ENCODE results near the gene CRADD.
"Not testable (repeated sequence)": the region's sequence is repeated elsewhere in the genome, so short reads cannot be mapped to it uniquely, and the experiment has no call there.

The CRADD gene

DNA sequence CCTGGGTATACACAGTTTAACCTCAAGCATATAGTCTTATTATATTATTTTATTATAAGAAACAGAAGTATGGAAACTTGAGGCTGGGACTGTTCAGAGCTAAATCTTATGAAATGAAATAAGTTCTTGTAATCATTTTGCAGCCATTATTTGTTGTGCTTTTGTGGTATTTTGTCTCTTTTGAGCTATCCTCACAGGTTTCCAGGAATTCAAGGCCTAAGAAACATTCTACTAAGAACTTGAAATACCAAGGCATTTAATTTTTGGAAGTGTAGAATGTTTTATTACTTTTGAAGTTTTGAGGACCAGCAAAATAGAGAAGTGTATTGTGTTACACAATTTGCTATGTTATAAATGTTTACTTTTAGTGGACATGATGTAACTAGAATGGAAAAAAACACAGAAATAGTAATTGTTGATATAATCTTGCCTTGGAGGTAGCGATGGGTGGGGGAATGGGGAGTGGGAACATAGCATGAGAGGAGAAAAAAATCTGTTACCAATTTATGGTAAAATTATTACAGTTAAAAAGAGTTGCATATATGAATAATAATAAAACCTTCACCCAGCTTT is 81.7 kb downstream of the CRADD start:
- DNase-seq (ENCODE audit: low spot score) = no peak

DNA sequence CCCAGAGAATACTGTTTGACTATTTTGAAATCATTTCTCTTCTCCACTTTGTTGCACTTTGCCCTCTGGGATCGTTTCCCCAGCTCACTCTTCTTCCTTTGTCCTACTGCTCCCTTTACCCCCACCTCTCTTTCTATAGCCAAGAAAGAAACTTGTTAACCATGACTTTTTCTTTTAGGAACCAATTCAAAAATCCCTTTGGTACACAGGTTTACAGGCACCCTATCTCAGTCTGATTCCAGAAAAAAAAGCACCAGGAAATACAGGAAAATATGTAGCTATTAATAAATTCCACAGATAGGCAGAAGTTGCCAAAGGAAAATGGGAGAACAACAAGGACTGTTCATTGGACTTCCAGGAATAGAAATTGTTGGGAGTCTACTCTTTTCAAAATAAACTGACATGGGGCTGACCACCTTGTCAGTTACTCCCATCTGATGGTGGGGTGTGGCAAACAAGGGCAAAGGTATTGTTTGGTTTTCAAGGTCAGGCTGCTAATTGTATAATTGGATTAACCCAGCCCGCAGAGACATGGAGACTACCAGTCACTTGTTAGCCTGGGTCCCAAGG is 82.4 kb downstream of the CRADD start:
- DNase-seq (ENCODE audit: low spot score) = no peak

DNA sequence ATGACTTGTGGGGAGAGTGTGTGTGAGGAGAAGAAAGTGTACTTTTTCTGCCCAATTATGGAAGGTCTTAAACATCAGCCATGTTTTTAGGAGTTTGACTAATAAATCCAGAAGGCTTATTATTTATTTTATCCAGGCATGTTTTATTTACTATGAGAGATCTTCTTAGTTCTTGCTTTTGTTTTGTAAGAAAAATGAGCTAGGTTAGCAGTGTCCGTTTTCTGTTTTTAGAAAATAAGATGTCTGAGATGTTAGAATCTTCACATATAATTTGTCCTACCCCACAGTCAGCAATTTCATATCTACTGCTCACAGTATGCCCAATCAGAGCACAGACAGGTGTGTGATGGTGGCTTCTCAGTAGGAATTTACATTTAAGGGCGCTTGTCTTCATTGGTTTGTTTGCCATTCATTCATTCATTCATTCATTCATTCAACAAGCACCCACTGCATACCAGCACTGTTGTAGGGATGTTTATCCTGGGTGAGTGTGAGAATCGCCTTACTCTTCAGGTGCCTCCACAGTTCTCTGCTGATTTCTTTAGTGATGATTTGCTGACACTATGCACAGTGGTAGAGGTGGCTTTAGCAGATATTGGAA is 83.2 kb downstream of the CRADD start:
- DNase-seq (ENCODE audit: low spot score) = no peak

DNA sequence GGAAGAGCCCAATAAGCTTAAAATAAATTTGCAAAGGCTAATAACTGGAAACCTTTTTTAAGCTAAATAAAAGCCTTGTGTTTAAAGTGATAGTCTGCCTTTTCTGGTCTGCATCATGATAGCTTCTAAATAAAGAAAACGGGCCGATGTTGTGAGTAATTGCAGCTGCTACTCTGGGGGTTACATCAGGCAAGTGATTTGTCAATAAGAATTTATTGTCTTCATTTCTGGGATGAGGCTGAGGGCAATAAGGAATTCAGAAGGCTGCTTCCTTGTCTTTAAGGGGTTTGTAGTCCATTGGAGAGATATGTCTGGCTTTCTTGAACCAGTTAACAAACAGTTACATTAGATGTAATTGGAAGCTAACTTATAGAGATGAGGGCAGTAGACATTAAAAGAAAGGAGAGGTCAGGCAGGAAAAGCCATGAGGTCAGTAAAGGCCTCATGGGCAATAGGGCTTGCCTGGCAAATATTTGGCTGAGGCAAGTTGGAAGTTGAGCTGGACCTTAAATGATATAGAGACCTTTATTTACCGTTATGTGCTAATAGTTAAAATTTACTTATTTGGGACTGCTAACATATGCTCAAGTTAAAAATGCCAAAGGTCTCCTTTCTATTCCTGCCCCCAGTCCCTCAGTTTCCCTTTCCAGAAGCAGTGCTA is 85.0 kb downstream of the CRADD start:
- no peak for DNase-seq (ENCODE audit: low spot score)

DNA sequence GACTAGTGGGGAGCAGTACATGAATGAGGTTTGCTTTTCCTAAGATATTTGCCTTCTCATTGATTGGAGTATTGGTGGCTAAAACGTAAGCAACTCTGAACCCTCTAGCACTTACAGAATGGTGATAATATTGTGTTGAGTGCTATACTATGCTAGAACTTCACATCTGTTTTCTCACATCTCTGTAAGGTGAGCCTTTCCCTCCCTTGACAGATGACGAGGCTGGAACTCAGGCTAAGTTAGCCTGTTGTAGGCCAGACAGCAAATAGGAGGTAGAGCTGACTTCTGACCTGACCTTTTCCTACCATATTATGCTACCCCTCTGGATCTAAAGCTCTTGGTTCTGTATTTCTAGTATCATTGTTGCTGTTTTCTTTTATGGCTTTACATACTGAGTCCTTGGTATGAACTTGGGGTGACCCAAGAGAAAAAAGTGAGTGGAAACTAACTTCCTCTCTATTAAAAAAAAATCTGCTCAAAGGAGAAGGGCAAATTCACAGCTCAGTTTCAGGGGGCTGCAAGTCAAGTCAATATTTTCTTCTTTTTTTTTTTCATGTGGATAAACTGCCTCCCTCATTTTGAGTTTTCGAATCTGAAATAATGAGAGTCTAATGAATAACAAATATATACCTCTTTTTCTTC is 85.9 kb downstream of the CRADD start:
- DNase-seq (ENCODE audit: low spot score) = no peak

DNA sequence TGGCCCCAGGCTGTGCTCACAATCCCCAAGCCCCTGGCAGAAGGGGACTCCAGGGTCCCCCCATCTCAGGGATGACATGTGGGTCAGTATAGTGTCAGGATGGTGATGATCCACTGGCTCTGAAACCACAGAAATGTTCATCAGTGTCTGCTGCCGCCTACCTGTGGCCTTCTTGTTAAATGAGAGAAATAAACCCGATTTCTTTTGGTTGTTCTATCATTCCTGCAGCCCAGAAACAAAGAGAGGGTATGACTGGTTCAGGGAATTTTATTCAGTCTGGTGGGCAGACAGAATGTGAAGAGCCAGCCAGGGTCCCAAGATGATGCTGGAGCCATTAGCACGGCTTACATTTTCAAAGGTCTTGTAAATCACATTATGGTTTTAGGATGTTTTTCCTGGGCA is 86.6 kb downstream of the CRADD start:
- no peak for DNase-seq (ENCODE audit: low spot score)

DNA sequence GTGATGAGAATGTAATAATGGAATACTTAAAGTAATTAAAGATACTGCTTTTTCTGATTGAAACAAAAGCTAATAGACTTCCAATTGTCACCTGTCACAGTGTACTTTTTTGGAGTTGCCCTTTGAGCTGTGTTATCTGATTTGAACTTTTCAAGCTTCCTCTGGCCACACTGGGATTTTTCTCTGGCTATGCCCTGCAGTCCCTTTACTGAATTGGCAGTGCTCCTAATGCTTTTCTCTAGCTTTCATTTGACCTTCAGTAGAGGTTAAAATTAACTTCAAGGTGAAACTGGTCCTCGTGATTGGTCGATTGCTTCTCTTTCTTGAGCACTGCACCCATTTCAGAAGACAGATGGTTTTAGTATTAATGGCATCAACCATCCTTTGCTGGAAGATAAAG is 89.2 kb downstream of the CRADD start:
- DNase-seq (ENCODE audit: low spot score) = no peak

DNA sequence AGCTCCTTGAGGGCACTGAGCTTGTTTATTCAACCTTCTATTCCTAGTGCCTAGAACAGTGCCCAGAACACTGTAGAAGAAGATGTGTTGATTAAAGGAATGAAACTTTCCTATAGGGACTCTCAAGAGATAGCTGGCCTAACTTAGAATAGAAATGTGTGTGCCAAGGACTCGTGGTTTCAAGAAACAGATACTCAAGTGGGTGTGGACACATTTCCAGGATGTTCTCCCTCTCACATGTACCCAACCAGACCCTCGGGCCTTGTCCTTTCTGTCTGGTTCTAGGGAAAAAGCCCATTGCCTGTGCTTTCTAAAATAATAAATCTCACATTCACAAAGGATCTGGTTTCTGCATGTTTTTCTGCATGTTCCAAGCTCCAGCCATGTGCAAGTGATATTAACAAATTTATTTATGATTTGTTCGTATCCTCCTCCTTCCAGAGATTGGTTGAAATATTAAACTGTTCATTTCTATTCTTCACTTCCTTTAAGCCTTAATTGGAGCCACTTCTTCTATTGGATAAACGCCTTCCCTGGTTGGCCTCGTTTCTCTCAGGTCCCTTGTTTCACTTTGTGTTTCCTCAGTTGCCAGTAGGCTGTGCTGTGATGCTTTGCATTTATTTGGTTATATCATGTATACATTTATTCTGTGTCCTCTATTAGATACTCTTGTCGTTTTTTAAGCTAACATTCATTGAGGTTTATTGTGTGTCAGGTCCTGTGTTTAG is 89.8 kb downstream of the CRADD start:
- DNase-seq (ENCODE audit: low spot score) = peak; percentile 59

DNA sequence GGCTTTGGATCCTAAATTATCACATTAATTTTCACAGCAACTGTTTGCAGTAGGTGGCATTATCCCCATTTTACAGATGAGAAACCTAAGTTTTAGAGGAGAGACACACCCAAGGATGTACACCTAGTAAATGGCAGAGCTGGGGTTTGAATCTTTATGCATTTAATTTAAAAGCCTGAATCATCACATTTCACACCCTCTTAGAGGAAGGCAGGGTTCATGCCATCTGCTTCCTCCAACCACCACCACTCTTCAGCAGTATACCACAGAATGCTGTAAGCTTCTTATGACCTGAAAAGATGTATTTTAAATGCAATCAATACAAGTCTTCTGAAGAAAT is 90.3 kb downstream of the CRADD start:
- no peak for DNase-seq (ENCODE audit: low spot score)

DNA sequence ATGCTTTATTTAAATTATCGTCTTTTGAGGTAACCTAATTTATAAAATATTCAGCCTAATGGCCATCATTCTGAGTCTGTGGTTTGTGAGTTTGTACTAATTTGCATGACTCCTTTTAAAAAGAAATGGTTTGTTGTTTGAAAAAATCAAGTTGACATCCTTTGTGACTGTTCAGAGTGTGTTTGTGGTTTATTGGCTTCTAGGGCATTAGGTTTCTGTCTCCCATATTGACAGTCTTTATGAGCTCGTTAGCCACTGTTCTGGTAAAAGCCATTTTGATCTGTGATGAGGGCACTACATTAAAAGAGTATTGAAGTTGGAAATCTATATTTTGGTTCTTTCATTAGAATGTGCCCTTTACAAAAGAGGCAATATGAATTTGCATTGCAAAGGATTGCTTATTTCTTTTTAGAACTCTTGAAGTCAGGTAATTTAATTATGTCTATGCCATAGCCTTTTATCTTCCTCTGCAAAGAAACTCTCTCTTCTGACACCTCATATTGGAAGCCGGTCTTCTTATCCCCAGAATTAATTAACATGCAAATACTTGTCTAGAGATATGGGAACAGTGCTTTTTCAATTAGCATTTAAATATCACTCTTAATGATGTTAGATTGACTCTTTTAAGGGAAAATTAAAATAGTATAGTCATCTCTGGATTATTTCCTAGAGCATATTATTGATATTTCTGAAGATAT is 95.0 kb downstream of the CRADD start:
- no peak for DNase-seq (ENCODE audit: low spot score)

DNA sequence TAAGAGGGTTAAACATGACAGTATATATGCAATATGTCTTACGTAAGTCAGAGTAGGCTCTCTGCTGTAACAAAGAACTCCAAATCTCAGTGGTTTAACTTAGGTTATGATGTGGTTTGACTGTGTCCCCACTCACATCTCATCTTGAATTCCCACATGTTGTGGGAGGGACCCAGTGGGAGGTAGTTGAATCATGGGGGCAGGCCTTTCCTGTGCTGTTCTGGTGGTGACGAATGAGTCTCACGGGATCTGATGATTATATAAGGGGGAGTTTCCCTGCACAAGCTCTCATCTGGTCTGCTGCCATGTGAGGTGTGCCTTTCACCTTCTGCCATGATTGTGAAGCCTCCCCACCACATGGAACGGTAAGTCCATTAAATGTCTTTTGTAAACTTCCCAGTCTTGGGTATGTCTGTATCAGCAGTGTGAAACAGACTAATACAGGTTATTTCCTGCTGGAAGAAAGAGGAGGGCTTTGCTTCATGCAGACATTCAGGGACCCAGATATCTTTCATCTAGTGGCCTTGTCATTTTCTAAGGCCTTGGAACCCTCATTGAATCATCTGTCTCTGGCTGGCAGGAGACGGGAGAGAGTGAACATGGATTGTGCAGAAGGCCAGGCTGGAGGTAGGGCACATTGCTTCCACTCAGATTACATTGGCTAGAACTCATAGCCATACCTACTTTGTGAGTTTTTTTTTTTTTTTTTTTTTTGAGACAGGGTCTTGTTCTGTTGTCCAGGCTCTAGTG is 96.1 kb downstream of the CRADD start:
- no peak for DNase-seq (ENCODE audit: low spot score)

DNA sequence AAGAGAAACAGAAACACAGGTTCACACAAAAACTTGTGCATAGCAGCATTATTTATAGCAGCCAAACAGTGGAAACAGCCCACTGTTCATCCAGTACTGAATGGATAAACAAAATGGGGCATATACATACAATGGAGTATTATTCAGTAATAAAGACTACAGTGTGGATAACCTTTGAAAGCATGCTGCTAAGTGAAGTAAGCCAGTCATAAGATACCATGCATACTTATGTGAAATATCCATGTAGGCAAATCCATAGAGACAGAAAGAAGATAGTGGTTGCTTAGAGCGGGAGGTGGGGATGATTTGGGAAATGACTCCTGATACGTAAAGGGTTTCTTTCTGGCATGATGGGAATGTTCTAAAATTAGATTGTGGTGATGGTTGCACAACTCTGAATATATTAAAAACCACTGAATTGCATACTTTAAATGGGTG is 99.4 kb downstream of the CRADD start:
- DNase-seq (ENCODE audit: low spot score) = no peak

DNA sequence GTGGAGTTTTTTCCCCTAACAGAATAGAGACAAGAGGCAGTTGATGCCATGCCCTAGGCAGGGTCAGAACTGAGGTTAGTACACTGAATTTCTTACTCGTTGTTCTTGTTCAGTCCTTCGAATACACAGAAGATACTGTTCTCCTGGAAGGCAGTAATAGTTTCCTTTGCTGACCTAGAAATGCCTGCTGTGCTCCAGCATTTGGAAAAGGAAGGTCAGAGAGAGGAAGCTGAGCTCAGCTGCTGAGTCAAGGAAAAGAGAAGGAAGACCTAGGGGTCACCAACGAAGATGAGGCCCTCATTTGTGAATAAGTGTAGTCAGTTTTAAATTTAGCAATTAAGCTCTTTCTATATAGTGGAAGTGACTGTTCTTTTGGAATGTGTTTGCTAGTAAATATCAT is 100.1 kb downstream of the CRADD start:
- no peak for DNase-seq (ENCODE audit: low spot score)

DNA sequence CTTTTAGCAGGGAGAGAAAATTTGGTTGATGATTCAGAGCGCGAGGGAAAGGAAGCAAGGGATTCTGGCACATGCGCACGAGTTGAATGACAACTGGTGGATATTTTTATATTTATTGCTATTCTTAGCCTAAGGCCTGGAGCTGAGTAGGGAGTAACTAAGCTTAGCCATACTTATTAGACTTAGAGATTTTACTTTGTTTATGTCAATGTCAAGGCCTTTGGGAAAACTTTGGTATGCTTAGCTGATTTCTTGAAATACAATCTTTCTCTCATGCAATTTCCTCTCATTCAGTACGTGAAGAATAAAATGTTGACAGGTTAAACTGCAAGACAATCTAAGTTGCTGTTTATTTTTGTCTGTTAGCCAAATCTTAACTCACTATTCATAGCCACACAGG is 101.1 kb downstream of the CRADD start:
- DNase-seq (ENCODE audit: low spot score) = no peak

DNA sequence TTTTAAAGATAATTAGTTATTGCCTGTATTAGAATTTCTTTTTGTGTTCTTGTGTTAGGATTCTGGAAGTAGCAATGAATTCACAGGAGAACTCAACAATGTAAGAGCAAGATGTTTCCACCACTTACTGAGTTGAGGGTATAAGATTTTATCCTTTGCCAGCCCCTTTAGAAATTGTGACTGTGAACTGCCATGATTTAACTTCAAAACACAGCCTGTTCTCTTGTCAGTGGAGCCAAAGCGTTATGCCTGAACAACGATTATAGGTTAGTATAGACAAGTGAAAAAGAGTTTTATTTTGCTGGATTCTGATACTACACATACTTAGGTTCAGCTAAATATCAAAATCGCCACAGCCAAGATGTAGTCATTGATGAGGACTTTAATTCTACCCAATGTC is 101.6 kb downstream of the CRADD start:
- DNase-seq (ENCODE audit: low spot score) = no peak

DNA sequence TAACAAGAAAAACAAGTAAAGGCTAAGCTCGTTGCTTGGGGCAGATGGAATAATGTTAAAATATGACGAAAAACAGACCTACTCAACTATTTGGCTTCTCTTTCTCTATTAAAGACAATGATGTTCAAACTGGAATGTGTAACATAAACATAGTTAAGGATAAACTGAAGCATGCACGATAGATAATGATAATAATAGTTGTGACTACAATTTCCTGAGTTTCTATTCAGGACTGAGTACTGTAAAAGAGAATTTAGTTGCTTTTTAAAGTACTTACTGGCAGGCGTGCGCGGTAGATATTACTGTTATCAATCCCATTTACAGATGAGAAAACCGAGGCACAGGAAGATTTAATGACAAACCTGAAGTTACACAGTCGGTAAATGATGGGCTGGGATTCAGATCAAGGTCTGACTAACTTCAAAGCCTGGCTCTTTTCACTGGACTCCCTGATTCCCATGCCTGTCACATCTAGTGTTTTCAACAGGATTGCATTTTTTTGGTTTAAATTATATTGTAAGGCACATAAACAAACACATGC is 103.0 kb downstream of the CRADD start:
- no peak for DNase-seq (ENCODE audit: low spot score)

DNA sequence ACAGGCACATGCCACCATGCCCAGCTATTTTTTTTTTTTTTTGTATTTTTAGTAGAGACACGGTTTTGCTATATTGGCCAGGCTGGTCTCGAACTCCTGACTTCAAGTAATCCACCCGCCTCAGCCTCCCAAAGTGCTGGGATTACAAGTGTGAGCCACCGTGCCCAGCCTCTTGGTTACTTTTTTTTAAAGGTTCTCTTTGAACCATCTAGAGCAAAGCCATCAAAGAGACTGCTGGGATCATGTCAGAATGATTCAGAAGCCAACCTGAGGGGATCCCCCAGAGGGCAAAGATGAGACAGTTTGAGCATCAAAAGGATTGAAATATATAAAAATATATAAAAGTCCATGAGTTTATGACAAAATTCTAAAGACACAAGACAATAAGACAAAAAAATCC is 103.7 kb downstream of the CRADD start:
- DNase-seq (ENCODE audit: low spot score) = not testable (repeated sequence)

DNA sequence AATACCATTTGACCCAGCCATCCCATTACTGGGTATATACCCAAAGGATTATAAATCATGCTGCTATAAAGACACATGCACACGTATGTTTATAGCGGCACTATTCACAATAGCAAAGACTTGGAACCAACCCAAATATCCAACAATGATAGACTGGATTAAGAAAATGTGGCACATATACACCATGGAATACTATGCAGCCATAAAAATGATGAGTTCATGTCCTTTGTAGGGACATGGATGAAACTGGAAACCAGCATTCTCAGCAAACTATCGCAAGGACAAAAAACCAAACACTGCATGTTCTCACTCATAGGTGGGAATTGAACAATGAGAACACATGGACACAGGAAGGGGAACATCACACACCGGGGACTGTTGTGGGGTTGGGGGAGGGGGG is 104.8 kb downstream of the CRADD start:
- not testable (repeated sequence) for DNase-seq (ENCODE audit: low spot score)

DNA sequence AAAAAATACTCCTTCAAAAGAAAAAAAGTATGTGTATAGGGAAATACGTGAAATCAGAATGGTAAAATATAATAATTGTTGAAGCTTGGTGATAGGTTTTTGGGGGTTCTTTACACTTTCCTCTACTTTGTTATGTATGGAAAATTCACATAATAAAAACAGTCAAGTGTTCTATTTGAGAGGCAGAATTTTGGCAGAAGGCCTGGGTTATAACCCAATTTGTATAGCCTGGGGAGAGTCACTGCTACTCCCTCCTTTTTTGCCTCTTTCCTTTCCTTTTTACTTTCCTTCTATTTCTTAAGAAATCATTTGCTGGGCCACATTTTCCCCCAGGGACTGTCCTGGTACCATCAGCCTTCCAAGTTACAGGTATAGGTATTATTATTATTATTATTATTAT is 105.7 kb downstream of the CRADD start:
- DNase-seq (ENCODE audit: low spot score) = no peak

DNA sequence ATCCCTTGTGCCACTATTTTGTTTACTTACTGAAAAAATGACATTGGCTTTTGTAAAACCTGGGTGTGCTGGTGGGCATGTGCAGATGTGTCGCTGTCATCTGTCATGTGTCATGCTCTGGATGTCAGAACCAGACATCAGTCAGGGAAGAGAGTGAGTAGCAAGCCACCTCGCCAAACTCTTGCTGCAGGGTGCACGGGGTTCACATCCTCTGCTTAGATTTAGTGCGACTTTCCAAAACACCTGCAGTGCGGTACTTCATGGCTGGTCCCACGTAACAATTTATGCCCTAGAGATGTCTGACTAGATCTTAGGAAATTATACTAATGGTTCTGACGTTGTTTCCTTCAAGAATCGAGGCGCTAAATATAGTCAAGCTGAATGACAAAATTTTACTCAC is 106.7 kb downstream of the CRADD start:
- peak; percentile 61 for DNase-seq (ENCODE audit: low spot score)
